Mammary epithelial cell (primary cell): Measurements from ENCODE around the gene STAB2.

Experiments used
- CTCF ChIP-seq, 2 donors: IDR thresholded peaks in 1 of 2; conservative IDR thresholded peaks in 1 of 2; 2 replicates each; pipeline ENCODE4 v1.5.1; 2011 to 2012; ENCODE audit warnings: inconsistent platforms in 2 of 2, low read length in 2 of 2, mild to moderate bottlenecking in 2 of 2, control low read depth in 1 of 2, low read depth in 1 of 2; ENCODE audit not compliant: insufficient read depth in 1 of 2; ENCODE audit errors: extremely low read depth in 1 of 2
- EZH2 ChIP-seq: IDR thresholded peaks from 2 replicates; pipeline ENCODE4 v1.6.1; 2012; ENCODE audit warnings: low read length, inconsistent platforms, borderline replicate concordance

GRCh38 chr12:103748875-103749274 lies 161.8 kb downstream of the STAB2 start:
- no peak for TF ChIP-seq CTCF (conservative IDR thresholded peaks at IDR 0.05 in 1 of 2, IDR thresholded peaks at IDR 0.05 in 1 of 2; ENCODE audit: extremely low read depth in 1 of 2, insufficient read depth in 1 of 2, low read depth in 1 of 2, low read length in 2 of 2)
- TF ChIP-seq EZH2: no peak
